Upper lobe of left lung (tissue), 4 donors: Measurements from ENCODE around the gene UTF1.

Source experiments
- EP300 ChIP-seq, 4 donors: sonication (generic); formaldehyde crosslinking; IDR thresholded peaks; one replicate each; pipeline ENCODE4 v1.5.1; 2017; ENCODE audit warnings: antibody characterized with exemption in 4 of 4, control low read depth in 2 of 4
- POLR2A ChIP-seq, 4 donors: fragments of 450-650 bp; IDR thresholded peaks; one replicate each; pipeline ENCODE4 v1.5.1; 2016 to 2017; ENCODE audit warnings: antibody characterized with exemption in 4 of 4, mild to moderate bottlenecking in 2 of 4
- POLR2AphosphoS5 ChIP-seq, 2 donors: sonication (generic); formaldehyde crosslinking; IDR thresholded peaks; one replicate each; pipeline ENCODE4 v1.5.1; 2017; ENCODE audit warnings: antibody characterized with exemption in 2 of 2
- TF ChIP-seq, protein P1 (sequence below), 6 experiments: fragments of 450-650 bp in 4 of 6; fragments of 200-600 bp in 2 of 6; sonication (generic) in 2 of 6; IDR thresholded peaks; one replicate each; pipeline ENCODE4 v1.5.1; 2016 to 2019; ENCODE audit warnings: antibody characterized with exemption in 6 of 6

DNA sequence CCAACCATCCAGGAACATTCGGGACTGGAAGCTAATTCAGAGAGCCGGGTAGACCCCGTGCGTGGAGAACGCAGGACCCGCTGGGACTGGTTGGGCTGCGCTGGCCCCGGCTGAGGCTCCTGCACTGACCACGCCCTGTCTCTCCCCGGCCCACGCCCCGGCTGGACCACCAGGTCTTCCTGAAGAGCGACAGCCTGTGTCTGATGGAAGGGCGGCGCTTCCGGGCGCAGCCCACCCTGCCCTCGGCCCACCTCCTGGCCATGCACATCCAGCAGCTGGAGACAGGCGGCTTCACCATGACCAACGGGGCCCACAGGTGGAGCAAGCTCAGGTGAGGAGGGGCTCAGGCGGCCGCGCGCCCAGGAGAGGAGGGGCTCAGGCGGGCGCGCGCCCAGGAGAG lies 10.2 kb upstream of the UTF1 start:
- TF ChIP-seq, protein P1, sequence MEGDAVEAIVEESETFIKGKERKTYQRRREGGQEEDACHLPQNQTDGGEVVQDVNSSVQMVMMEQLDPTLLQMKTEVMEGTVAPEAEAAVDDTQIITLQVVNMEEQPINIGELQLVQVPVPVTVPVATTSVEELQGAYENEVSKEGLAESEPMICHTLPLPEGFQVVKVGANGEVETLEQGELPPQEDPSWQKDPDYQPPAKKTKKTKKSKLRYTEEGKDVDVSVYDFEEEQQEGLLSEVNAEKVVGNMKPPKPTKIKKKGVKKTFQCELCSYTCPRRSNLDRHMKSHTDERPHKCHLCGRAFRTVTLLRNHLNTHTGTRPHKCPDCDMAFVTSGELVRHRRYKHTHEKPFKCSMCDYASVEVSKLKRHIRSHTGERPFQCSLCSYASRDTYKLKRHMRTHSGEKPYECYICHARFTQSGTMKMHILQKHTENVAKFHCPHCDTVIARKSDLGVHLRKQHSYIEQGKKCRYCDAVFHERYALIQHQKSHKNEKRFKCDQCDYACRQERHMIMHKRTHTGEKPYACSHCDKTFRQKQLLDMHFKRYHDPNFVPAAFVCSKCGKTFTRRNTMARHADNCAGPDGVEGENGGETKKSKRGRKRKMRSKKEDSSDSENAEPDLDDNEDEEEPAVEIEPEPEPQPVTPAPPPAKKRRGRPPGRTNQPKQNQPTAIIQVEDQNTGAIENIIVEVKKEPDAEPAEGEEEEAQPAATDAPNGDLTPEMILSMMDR (IDR thresholded peaks at IDR 0.05): no peak
- no peak for TF ChIP-seq POLR2AphosphoS5 (IDR thresholded peaks at IDR 0.05)
- TF ChIP-seq EP300 (IDR thresholded peaks at IDR 0.05): no peak
- no peak for TF ChIP-seq POLR2A (IDR thresholded peaks at IDR 0.05)
